Adrenal gland (tissue), 5 donors: ENCODE results near the gene MOCS2.

ENCODE experiments used
- POLR2A ChIP-seq, 2 donors: fragments of 450-650 bp; IDR thresholded peaks; one replicate each; pipeline ENCODE4 v1.6.1; 2017; ENCODE audit warnings: antibody characterized with exemption in 2 of 2, mild to moderate bottlenecking in 2 of 2, moderate library complexity in 1 of 2
- TF ChIP-seq, protein P1 (sequence below), 6 experiments: fragments of 450-650 bp in 4 of 6; fragments of 200-600 bp in 2 of 6; sonication (generic) in 1 of 6; IDR thresholded peaks; 1 replicate in 5 of 6; 2 replicates in 1 of 6; pipeline versions ENCODE4 v1.5.1 to v1.8.0; 2016 to 2021; ENCODE audit warnings: antibody characterized with exemption in 6 of 6, mild to moderate bottlenecking in 2 of 6, moderate library complexity in 1 of 6
- donor health status: DM: no; HTN: no; CAD: no.

DNA sequence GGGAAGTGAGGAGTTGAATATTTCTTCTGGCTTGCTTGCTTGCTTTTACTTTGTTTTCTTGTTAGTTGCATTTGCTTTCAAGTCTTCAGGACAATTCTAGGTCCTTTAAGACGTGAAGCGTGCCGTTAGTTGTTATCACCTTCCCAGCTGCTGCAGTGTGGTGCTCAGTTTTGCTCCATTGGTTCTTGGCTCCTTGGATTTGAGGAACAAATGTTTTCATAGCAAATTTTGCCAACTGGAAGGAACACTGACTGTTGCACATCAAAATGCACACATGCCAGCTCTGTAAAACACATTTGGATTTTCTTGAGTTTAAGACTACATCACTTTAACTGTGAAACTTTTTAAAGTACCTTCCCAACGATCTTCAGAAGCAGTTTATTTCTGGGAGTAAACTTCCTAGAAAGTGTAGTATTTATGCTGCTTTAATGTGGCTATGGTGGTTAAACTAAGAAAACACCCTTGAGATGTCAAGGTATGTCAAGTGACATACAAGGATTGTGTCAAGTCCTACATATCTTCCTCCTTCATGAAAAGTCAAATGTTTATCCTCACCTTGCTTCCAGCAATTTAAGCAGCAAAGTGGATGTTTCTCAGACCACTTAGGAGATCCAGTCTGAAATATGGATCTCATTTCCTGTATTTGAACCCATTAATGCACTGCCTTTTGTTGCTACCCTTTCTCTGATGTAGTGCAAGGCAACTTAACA, 24.9 kb downstream of the MOCS2 start:
- no peak for TF ChIP-seq POLR2A (IDR thresholded peaks at IDR 0.05)
- TF ChIP-seq, protein P1, sequence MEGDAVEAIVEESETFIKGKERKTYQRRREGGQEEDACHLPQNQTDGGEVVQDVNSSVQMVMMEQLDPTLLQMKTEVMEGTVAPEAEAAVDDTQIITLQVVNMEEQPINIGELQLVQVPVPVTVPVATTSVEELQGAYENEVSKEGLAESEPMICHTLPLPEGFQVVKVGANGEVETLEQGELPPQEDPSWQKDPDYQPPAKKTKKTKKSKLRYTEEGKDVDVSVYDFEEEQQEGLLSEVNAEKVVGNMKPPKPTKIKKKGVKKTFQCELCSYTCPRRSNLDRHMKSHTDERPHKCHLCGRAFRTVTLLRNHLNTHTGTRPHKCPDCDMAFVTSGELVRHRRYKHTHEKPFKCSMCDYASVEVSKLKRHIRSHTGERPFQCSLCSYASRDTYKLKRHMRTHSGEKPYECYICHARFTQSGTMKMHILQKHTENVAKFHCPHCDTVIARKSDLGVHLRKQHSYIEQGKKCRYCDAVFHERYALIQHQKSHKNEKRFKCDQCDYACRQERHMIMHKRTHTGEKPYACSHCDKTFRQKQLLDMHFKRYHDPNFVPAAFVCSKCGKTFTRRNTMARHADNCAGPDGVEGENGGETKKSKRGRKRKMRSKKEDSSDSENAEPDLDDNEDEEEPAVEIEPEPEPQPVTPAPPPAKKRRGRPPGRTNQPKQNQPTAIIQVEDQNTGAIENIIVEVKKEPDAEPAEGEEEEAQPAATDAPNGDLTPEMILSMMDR (IDR thresholded peaks at IDR 0.05), result no peak
